ENCODE results near the gene ZNF726. TPM values are rescaled to one million over a fixed set of nuclear protein-coding genes. Genes with fewer than 3 reads are reported as not detected.

Gene ZNF726
- polyA plus RNA-seq (2011; rRNA removed) (1.6 and 2.1 TPM in 2 replicates), polyA plus RNA-seq (2017; fragmentation: RNase III; extraction: RNeasy Plus Mini Kit Qiagen cat#74134 plus additional on column Dnase treatment) (0.95 to 1.3 TPM (median 1.3 TPM) in 3 replicates), polyA minus RNA-seq (2011; rRNA and poly(A)+ RNA removed) (2.1 and 3.5 TPM in 2 replicates)
- polyA plus RNA-seq (2012; cell fraction: cytosol; rRNA removed): 1.2 and 1.5 TPM in 2 replicates
- 0.76 and 2.0 TPM in 2 replicates for polyA plus RNA-seq (2012; cell fraction: nucleus; rRNA removed)

- WGBS (ENCODE audit: missing lambda C conversion rate): 39% methylated on average over 44 of the region's 44 CpGs
- ChIA-PET POLR2A (interaction anchor here (0.6 to 1.3 kb wide), 3 partner anchors 119 to 173 kb away, joined by 3 to 5 read pairs (median 4); partner anchors contain the start of gene ZNF254), CTCF (no interaction called here)
- DNase-seq (ENCODE audit: low read depth in 1 of 2, low spot score in 1 of 2) (peak; percentile 29 to 89), FAIRE-seq (no peak), ATAC-seq (peak; percentile 93 to 98)
- H3K9me3 ChIP-seq: peaks cover 58% of the 10 kb centered on the region
- peak within 1 kb of the TSS; percentile 32; the same call in 2 of the 3 replicates for H3K4me2 ChIP-seq
- no peaks in the 10 kb centered on the region for H3K4me1 ChIP-seq
- peak within 1 kb of the TSS in 1 of 2 experiments; percentile 55; a peak in 1 of 6 replicates for H3K27ac ChIP-seq
- H3K4me3 ChIP-seq: peak within 1 kb of the TSS; percentile 34
- TF ChIP-seq PBX3 (IDR thresholded peaks at IDR 0.05) (peak; percentile 65), SMC3 (IDR thresholded peaks at IDR 0.05) (no peak), POLR2A (IDR thresholded peaks at IDR 0.05; ENCODE audit: low read length) (no peak), MAFK (IDR thresholded peaks at IDR 0.05; ENCODE audit: partially characterized antibody) (no peak), ZFP36 (IDR thresholded peaks at IDR 0.05; ENCODE audit: borderline replicate concordance, partially characterized antibody) (no peak), TFCP2L1 (CRISPR knock-in tag; IDR thresholded peaks at IDR 0.05) (no peak), JUNB (IDR thresholded peaks at IDR 0.05) (no peak), CTCF (IDR thresholded peaks at IDR 0.05) (no peak), E2F6 (IDR thresholded peaks at IDR 0.05; ENCODE audit: borderline replicate concordance, low read depth) (peak; percentile 42; the same call in 1 of the 2 replicates), HMGXB4 (CRISPR knock-in tag; IDR thresholded peaks at IDR 0.05; ENCODE audit: borderline replicate concordance) (no peak), BCL3 (IDR thresholded peaks at IDR 0.05) (no peak), EP300 (IDR thresholded peaks at IDR 0.05) (no peak)
Measured at GRCh38 chr19:23914402-23915286, at the start of gene ZNF726. TSS of gene ZNF726 (plus strand) at chr19:23914886. CDS start at chr19:23914995, 109 bp downstream.

- 34% methylated on average over 4 of the region's 4 CpGs for WGBS (ENCODE audit: missing lambda C conversion rate)
- ChIA-PET POLR2A (no interaction called here), CTCF (no interaction called here)
- Histone ChIP-seq H3K4me2 (no peak overlapping the region), H3K27ac (no peak overlapping the region), H3K4me3 (no peak overlapping the region), H3K9me3 (peaks cover 19% of the 10 kb centered on the region), H3K4me1 (no peaks in the 10 kb centered on the region)
- FAIRE-seq (no peak), DNase-seq (ENCODE audit: low read depth in 1 of 2, low spot score in 1 of 2) (no peak), ATAC-seq (no peak)
- TF ChIP-seq HES2 (IDR thresholded peaks at IDR 0.05): no peak
- no peak for TF ChIP-seq PBX3 (IDR thresholded peaks at IDR 0.05)
- no peak for TF ChIP-seq FOSB (CRISPR knock-in tag; IDR thresholded peaks at IDR 0.05)
- TF ChIP-seq SMC3 (IDR thresholded peaks at IDR 0.05): no peak
- no peak for TF ChIP-seq JUNB (IDR thresholded peaks at IDR 0.05)
- TF ChIP-seq CBX8 (IDR thresholded peaks at IDR 0.05): no peak
- TF ChIP-seq BHLHE40 (IDR thresholded peaks at IDR 0.05; ENCODE audit: low read depth, low read length): no peak
- no peak for TF ChIP-seq ZSCAN20 (CRISPR knock-in tag; IDR thresholded peaks at IDR 0.05)
- no peak for TF ChIP-seq CHD2 (IDR thresholded peaks at IDR 0.05; ENCODE audit: low read length, partially characterized antibody)
- TF ChIP-seq ATOH8 (CRISPR knock-in tag; IDR thresholded peaks at IDR 0.05; ENCODE audit: low read depth): no peak
- TF ChIP-seq FOXS1 (CRISPR knock-in tag; IDR thresholded peaks at IDR 0.05): no peak
- no peak for TF ChIP-seq ELK1 (IDR thresholded peaks at IDR 0.05; ENCODE audit: low read depth, low read length)
- TF ChIP-seq EHMT2 (IDR thresholded peaks at IDR 0.05; ENCODE audit: low read depth): no peak
- TF ChIP-seq TP53 (CRISPR knock-in tag; IDR thresholded peaks at IDR 0.05): no peak
Measured at GRCh38 chr19:23867895-23868294, 46.8 kb upstream of the ZNF726 start.

Measured in A549 (cell line).